Heart left ventricle (tissue), 13 donors: ENCODE data around the gene ATP5MC2.

Source experiments
- CTCF ChIP-seq, 12 donors: fragments of 200-600 bp; sonication (generic) in 4 of 12; IDR thresholded peaks; one replicate each; pipeline versions ENCODE4 v1.5.0 to v1.8.0; 2018 to 2022; ENCODE audit warnings: antibody characterized with exemption in 12 of 12, mild to moderate bottlenecking in 5 of 12
- POLR2A ChIP-seq, 2 donors: fragments of 450-650 bp; IDR thresholded peaks; one replicate each; pipeline ENCODE4 v1.6.1; 2017; ENCODE audit warnings: antibody characterized with exemption in 2 of 2, mild to moderate bottlenecking in 2 of 2, moderate library complexity in 2 of 2
- donor health status: ischemic (EF 13 %, LVEDD 7.1; RV severe dilation, severe dysfunction).
- donor health status: DM: no; HTN: yes; CAD: no.
- donor health status: DM: no; HTN: no; CAD: no.
- donor health status: ischemic (EF 25% LVEDD 6.9; RV normal size, moderate dysfunction).
- donor health status: ischemic (EF 25% LVEDD 5.7; RV mildly dilated, moderate dysfunction).
- donor health status: ischemic (EF 35%, LVEDD 5.7; RV mildly dilated, moderate dysfunction).
- donor health status: nonischemic (EF 11% LVEDD 7.7; RV severe dilation, severe dysfunction).
- donor health status: DM: yes; HTN: yes; CAD: no.
- donor health status: PGD.
- donor health status: ischemic (EF 29% LVEDD 5.4; RV normal size, mild dysfunction).
- donor health status: nonischemic (EF 23%, LVEDD 6.1; RV moderate dilation, normal function).

GRCh38 chr12:53696655-53697331 is 20.9 kb upstream of the ATP5MC2 start:
- TF ChIP-seq CTCF (IDR thresholded peaks at IDR 0.05) (no peak), POLR2A (IDR thresholded peaks at IDR 0.05) (no peak)
